GM12874 (cell line): ENCODE measurements around the gene COX18.

Experiments used
- CTCF ChIP-seq: IDR thresholded peaks from 2 replicates; pipeline ENCODE4 v1.5.1; 2011; ENCODE audit warnings: low read depth, mild to moderate bottlenecking, control low read depth, low read length, moderate library complexity; ENCODE audit not compliant: insufficient read depth

COX18 gene

GRCh38 chr4:73053076-73053475, 16.4 kb downstream of the COX18 start:
- TF ChIP-seq CTCF = no peak

- TF ChIP-seq CTCF = no peak
Observed at GRCh38 chr4:73051625-73052024, 17.9 kb downstream of the COX18 start.

GRCh38 chr4:73045879-73046278, 23.6 kb downstream of the COX18 start:
- no peak for TF ChIP-seq CTCF

DNA sequence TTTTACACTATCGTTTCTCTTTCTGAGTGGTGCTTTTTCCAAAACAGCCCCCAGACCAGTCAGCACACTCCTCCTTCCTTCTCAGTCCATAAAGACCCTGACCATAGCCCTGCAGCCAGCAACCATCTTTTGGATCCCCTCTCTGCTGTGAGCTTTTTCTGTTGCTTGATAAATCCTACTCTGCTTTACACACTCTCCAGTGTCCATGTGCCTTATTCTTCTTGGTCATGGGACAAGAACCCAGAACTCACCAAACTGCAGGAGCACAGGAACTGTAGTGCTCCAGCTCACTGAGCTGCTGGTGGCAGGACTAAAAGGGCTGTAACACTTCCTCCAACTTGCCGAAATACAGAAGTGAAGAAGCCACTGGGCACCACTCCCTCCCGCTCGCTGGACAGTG, 32.5 kb downstream of the COX18 start:
- TF ChIP-seq CTCF = no peak

DNA sequence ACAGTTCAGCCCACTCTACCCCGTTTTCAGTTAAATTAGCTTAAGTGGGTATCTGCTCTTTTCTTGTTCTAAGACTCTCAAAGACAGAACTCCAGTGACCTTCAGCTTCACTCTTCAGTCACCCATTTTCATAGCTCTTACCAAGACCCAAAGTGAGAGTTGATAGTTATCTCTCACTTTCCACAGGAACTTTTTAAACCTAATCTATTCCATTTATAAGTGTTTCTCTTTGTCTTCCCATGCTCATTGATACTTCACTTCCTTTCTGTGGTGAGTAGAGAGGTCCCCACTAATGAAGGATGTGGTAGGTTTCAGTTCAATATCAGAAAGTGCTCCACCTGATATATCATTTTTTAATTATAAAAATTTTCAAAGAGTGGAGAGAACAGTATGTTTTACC, 33.4 kb downstream of the COX18 start:
- TF ChIP-seq CTCF = no peak

GRCh38 chr4:73034896-73035295, 34.6 kb downstream of the COX18 start:
- no peak for TF ChIP-seq CTCF

DNA sequence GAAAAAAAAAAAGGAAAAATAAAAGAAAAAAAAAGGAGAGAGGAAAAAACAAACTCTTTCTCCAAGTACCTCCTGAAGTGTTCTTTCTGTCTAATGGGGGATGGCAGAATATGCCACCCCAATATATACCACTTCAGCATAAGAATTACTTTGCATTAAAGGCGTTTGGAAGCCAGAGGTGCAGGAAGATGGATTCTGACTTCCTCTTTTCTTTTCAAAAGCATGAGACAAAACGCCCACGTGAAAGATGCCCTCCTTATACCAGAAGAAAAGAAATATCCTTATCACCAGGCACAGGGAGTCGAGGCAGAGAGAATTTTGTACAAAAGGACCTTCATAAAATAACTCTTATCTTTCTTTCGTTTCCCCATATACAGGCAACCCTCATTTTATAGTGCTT, 40.9 kb downstream of the COX18 start:
- TF ChIP-seq CTCF = no peak

DNA sequence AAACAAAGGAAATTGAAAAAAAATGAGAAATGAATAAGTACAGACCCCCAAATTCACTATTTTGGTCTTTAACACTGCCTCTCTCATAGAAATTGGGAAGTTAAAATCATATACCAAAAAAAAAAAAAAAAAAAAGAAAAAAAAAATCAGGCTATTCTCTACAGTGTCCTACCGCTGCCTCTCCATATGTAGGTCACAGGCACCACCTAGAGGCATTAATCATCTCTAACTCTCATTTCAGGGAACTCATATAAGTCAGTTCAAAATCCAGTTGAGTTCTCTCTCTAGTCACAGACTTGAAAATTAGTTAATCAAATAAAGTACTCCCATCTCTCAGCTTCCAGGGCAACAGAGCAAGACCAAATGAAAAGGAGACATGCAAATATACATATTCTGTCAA, 47.9 kb downstream of the COX18 start:
- TF ChIP-seq CTCF = peak; percentile 29; the same call in 1 of the 2 replicates
